ENCODE data around the gene TXNDC16. TPM values are rescaled to one million over a fixed set of nuclear protein-coding genes. Genes with fewer than 3 reads are reported as not detected.

TXNDC16 gene
- total and polyA plus RNA-seq, 2 donors from 2014 or later = 2.6 to 7.3 TPM

GRCh38 chr14:52427460-52427859 lies 124.8 kb downstream of the TXNDC16 start:
- no peak for FAIRE-seq
- no peaks in the 10 kb centered on the region for H3K9me3 ChIP-seq (ENCODE audit: control insufficient read depth in 2 of 3, insufficient read depth in 1 of 3, low read length in 3 of 3)

GRCh38 chr14:52422650-52423356 lies 129.5 kb downstream of the TXNDC16 start:
- Histone ChIP-seq H3K9me3 (ENCODE audit: control insufficient read depth in 2 of 3, insufficient read depth in 1 of 3, low read length in 3 of 3) (no peaks in the 10 kb centered on the region), H3K36me3 (ENCODE audit: control insufficient read depth in 2 of 3, insufficient read depth in 3 of 3, low read length in 3 of 3) (no peaks in the 10 kb centered on the region), H3K4me3 (ENCODE audit: low read length in 3 of 3) (no peak overlapping the region), H3K27ac (ENCODE audit: low read depth in 2 of 2, low read length in 2 of 2) (no peak overlapping the region), H3K27me3 (ENCODE audit: control insufficient read depth, insufficient read depth, low read length) (no peaks in the 10 kb centered on the region), H3K9ac (ENCODE audit: low read length in 3 of 3) (no peak overlapping the region), H3K4me1 (ENCODE audit: control insufficient read depth in 2 of 3, insufficient read depth in 2 of 3, low read depth in 1 of 3, low read length in 3 of 3) (no peaks in the 10 kb centered on the region)
- DNase-seq = peak in 2 of 5 donors; percentile 17 to 46
- FAIRE-seq = no peak
- no peak for TF ChIP-seq CTCF (IDR thresholded peaks at IDR 0.05; ENCODE audit: borderline replicate concordance, extremely low read depth, insufficient read depth)
- intact Hi-C loops (cut with DNase I) = no loop called here

More at GRCh38 chr14:52427460-52427859, 124.8 kb downstream of the TXNDC16 start:
- Histone ChIP-seq H3K36me3 (ENCODE audit: control insufficient read depth in 2 of 3, insufficient read depth in 3 of 3, low read length in 3 of 3) (no peaks in the 10 kb centered on the region), H3K9ac (ENCODE audit: low read length in 3 of 3) (no peak overlapping the region), H3K4me3 (ENCODE audit: low read length in 3 of 3) (no peak overlapping the region), H3K4me1 (ENCODE audit: control insufficient read depth in 2 of 3, insufficient read depth in 2 of 3, low read depth in 1 of 3, low read length in 3 of 3) (no peaks in the 10 kb centered on the region), H3K27me3 (ENCODE audit: control insufficient read depth, insufficient read depth, low read length) (no peaks in the 10 kb centered on the region), H3K27ac (ENCODE audit: low read depth in 2 of 2, low read length in 2 of 2) (no peak overlapping the region)
- no peak for DNase-seq
- no peak for TF ChIP-seq CTCF (IDR thresholded peaks at IDR 0.05; ENCODE audit: borderline replicate concordance, extremely low read depth, insufficient read depth)
- intact Hi-C loops (cut with DNase I) = no loop called here

GRCh38 chr14:52417139-52417538 lies 135.2 kb downstream of the TXNDC16 start:
- FAIRE-seq = no peak
- H3K36me3 ChIP-seq (ENCODE audit: control insufficient read depth in 2 of 3, insufficient read depth in 3 of 3, low read length in 3 of 3) = no peaks in the 10 kb centered on the region
- H3K4me1 ChIP-seq (ENCODE audit: control insufficient read depth in 2 of 3, insufficient read depth in 2 of 3, low read depth in 1 of 3, low read length in 3 of 3) = no peaks in the 10 kb centered on the region
- no peak overlapping the region for H3K27ac ChIP-seq (ENCODE audit: low read depth in 2 of 2, low read length in 2 of 2)
- no peak overlapping the region for H3K4me3 ChIP-seq (ENCODE audit: low read length in 3 of 3)
- no peak overlapping the region for H3K9ac ChIP-seq (ENCODE audit: low read length in 3 of 3)
- H3K27me3 ChIP-seq (ENCODE audit: control insufficient read depth, insufficient read depth, low read length) = no peaks in the 10 kb centered on the region
- intact Hi-C loops (cut with DNase I) = no loop called here
- no peak for DNase-seq
- TF ChIP-seq CTCF (IDR thresholded peaks at IDR 0.05; ENCODE audit: borderline replicate concordance, extremely low read depth, insufficient read depth) = no peak
- no peaks in the 10 kb centered on the region for H3K9me3 ChIP-seq (ENCODE audit: control insufficient read depth in 2 of 3, insufficient read depth in 1 of 3, low read length in 3 of 3)
